HepG2 (cell line): Measurements from ENCODE around the gene PDZD4. TPM values are rescaled to one million over a fixed set of nuclear protein-coding genes. Genes with fewer than 3 reads are reported as not detected.
A peak's percentile ranks its signal among the peaks of the same experiment; 100 is the strongest.

Experiments
- ESRRA ChIP-seq: sonication (generic); formaldehyde crosslinking; IDR thresholded peaks from 2 replicates; pipeline ENCODE4 v1.5.1; 2020; ENCODE audit warnings: mild to moderate bottlenecking, low read depth, missing genetic modification reagents
- GABPA ChIP-seq, 2 experiments: IDR thresholded peaks; 2 replicates each; pipeline ENCODE4 v1.6.1; 2011 to 2016; ENCODE audit warnings: low read depth in 2 of 2, low read length in 1 of 2, missing biosample characterization in 1 of 2, missing genetic modification characterization in 1 of 2
- HDAC1 ChIP-seq: sonication (generic); formaldehyde crosslinking; IDR thresholded peaks from 2 replicates; pipeline ENCODE4 v1.5.1; 2020; ENCODE audit warnings: mild to moderate bottlenecking, missing genetic modification reagents
- HDAC6 ChIP-seq: fragments of 200-600 bp; sonication (generic); IDR thresholded peaks from 2 replicates; pipeline ENCODE4 v1.7.0; 2017; ENCODE audit warnings: mild to moderate bottlenecking, antibody characterized with exemption, low read length, low read depth
- NFKB2 ChIP-seq: sonication (generic); formaldehyde crosslinking; IDR thresholded peaks from 2 replicates; pipeline ENCODE4 v1.4.0; 2020; ENCODE audit warnings: missing genetic modification reagents, borderline replicate concordance
- REPIN1 ChIP-seq: sonication (generic); formaldehyde crosslinking; IDR thresholded peaks from 2 replicates; pipeline ENCODE4 v1.8.0; 2022; ENCODE audit warnings: missing genetic modification reagents, low read depth, mild to moderate bottlenecking, borderline replicate concordance
- SNAI1 ChIP-seq: sonication (generic); formaldehyde crosslinking; IDR thresholded peaks from 2 replicates; pipeline ENCODE4 v1.5.0; 2020; ENCODE audit warnings: mild to moderate bottlenecking, missing genetic modification reagents, borderline replicate concordance
- TAF1 ChIP-seq: sonication (generic); formaldehyde crosslinking; IDR thresholded peaks from 2 replicates; pipeline ENCODE4 v1.4.0; 2020; ENCODE audit warnings: missing genetic modification reagents
- TBX2 ChIP-seq: sonication (generic); formaldehyde crosslinking; IDR thresholded peaks from 2 replicates; pipeline ENCODE4 v1.5.0; 2020; ENCODE audit warnings: missing genetic modification reagents, mild to moderate bottlenecking, borderline replicate concordance
- ZBTB1 ChIP-seq: sonication (generic); formaldehyde crosslinking; IDR thresholded peaks from 2 replicates; pipeline ENCODE4 v1.4.0; 2020; ENCODE audit warnings: missing genetic modification reagents, borderline replicate concordance
- ZBTB38 ChIP-seq: sonication (generic); formaldehyde crosslinking; IDR thresholded peaks from 2 replicates; pipeline ENCODE4 v1.5.1; 2020; ENCODE audit warnings: mild to moderate bottlenecking, missing genetic modification reagents
- ZFX ChIP-seq: sonication (generic); formaldehyde crosslinking; IDR thresholded peaks from 2 replicates; pipeline ENCODE4 v1.4.0; 2020; ENCODE audit warnings: mild to moderate bottlenecking, low read depth, missing genetic modification reagents, moderate library complexity
- ZNF143 ChIP-seq: sonication (generic); formaldehyde crosslinking; IDR thresholded peaks from 2 replicates; pipeline ENCODE4 v1.4.0; 2020; ENCODE audit warnings: missing genetic modification reagents
- ZNF572 ChIP-seq: sonication (generic); formaldehyde crosslinking; IDR thresholded peaks from 2 replicates; pipeline ENCODE4 v1.5.1; 2020; ENCODE audit warnings: mild to moderate bottlenecking, missing genetic modification reagents
- ZNF598 ChIP-seq: sonication (generic); formaldehyde crosslinking; IDR thresholded peaks from 2 replicates; pipeline ENCODE4 v1.5.1; 2020; ENCODE audit warnings: mild to moderate bottlenecking, missing genetic modification reagents, borderline replicate concordance
- ZNF782 ChIP-seq: sonication (generic); formaldehyde crosslinking; IDR thresholded peaks from 2 replicates; pipeline ENCODE4 v1.4.0; 2020; ENCODE audit warnings: missing genetic modification reagents, mild to moderate bottlenecking, borderline replicate concordance
- polyA plus RNA-seq, 8 experiments: library from polyadenylated mRNA; depleted of rRNA in 3 of 8; stranded (reverse) in 7 of 8; unstranded in 1 of 8; fragments of >200 nt; fragmentation: Illumina TruSeq in 4 of 8; extraction: Trizol in 4 of 8; gene quantifications; 2 replicates each; pipeline versions ENCODE4 v1.2.1 to v1.2.3, GENCODE V29; 2011 to 2016; ENCODE audit warnings: low read depth in 4 of 8, missing spikeins in 1 of 8, mixed read lengths in 1 of 8; ENCODE audit not compliant: insufficient read depth in 1 of 8
- total RNA-seq, 5 experiments: library from RNA; depleted of rRNA; stranded (reverse); fragments of >200 nt; fragmentation: Illumina TruSeq; extraction: Trizol; gene quantifications; 2 replicates each; pipeline ENCODE4 v1.2.3, GENCODE V29; 2016; ENCODE audit warnings: low read depth in 1 of 5
- TF ChIP-seq, protein P1 (sequence below): sonication (generic); formaldehyde crosslinking; IDR thresholded peaks from 2 replicates; pipeline ENCODE4 v1.8.1; 2023; ENCODE audit warnings: mild to moderate bottlenecking, moderate library complexity, missing genetic modification reagents
- TF ChIP-seq, protein P2 (sequence below): sonication (generic); IDR thresholded peaks from 2 replicates; pipeline ENCODE4 v1.6.1; 2016; ENCODE audit warnings: low read depth, borderline replicate concordance
- TF ChIP-seq, protein P3 (sequence below): IDR thresholded peaks from 2 replicates; pipeline ENCODE4 v1.6.1; 2016; ENCODE audit warnings: missing compliant biosample characterization, missing genetic modification reagents, borderline replicate concordance
- TF ChIP-seq, protein P4 (sequence below): sonication (generic); formaldehyde crosslinking; IDR thresholded peaks from 2 replicates; pipeline ENCODE4 v1.4.0; 2020; ENCODE audit warnings: mild to moderate bottlenecking, missing genetic modification reagents
- TF ChIP-seq, protein P5 (sequence below): sonication (generic); formaldehyde crosslinking; IDR thresholded peaks from 2 replicates; pipeline ENCODE4 v1.8.0; 2022; ENCODE audit warnings: mild to moderate bottlenecking, missing genetic modification reagents, borderline replicate concordance

The PDZD4 gene
- total and polyA plus RNA-seq, 2 of the 13 experiments (the other 11 are each of a cell fraction or from before 2014, with no cell fraction given) = not detected

DNA sequence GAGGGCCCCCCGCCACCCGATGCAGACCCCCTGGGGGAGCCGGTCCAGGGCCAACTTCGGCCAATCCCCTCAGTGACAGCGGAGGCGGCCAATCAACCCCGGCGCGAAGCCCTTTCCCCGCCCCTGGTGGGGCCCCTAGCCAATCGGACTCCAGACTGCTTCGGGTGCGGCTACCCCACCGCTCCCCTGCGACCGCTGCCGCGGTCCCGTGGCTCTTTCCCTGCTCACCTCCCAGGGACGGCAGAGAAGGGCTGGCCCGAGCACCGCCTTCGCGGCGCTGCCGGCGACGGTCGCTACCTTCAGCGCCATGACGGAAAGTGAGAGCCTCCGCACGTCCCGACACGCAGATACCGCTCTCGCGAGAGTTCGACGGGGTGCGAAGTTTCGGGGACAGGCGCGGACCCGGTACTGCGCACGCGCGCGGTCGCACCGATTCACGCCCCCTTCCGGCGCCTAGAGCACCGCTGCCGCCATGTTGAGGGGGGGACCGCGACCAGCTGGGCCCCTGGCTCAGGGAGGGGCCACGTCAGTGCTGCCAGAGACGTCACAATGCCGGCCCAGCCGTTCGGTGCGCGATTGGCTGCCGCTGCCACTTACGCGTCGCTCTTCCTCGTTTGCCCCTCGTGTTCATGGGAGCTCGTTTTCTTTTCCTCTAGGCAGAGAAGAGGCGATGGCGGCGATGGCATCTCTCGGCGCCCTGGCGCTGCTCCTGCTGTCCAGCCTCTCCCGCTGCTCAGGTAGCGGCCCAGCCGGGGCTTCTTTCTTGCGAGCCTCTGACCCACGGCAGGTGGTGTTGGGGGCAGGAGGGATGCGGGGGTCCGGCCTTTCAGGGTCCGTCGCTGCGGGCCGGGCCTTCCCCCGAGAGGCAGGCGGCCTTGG is 36.1 kb downstream of the PDZD4 start, which contains the start of the genes IDH3G and SSR4 (continued):
- TF ChIP-seq, protein P1, sequence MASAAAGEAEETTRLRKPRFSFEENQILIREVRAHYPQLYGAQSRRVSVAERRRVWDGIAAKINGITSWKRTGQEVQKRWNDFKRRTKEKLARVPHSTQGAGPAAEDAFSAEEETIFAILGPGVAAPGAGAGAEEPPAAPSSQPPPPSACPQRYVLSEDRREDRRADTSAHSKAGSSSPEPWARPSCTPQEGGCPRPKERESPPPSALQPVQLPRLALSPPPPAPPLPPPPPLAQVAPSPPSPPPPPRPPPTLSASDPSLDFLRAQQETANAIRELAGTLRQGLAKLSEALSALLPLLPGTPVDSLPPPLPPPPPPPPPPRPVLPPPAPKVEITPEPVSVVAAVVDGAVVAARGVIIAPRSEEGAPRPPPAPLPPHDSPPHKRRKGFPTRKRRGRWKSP (CRISPR knock-in tag) = 0 out of 2 replicates have a peak, but pooled peaks have one; percentile 55
- TF ChIP-seq TBX2 (CRISPR knock-in tag) = peak; percentile 78; the same call in 1 of the 2 replicates
- peak; percentile 72 for TF ChIP-seq ZFX (CRISPR knock-in tag)
- TF ChIP-seq ZNF572 (CRISPR knock-in tag) = no peak
- no peak for TF ChIP-seq HDAC6
- no peak for TF ChIP-seq ZBTB1 (CRISPR knock-in tag)
- TF ChIP-seq TAF1 (CRISPR knock-in tag) = peak; percentile 67
- TF ChIP-seq ZBTB38 (CRISPR knock-in tag) = peak; percentile 14; the same call in 1 of the 2 replicates
- TF ChIP-seq, protein P2, sequence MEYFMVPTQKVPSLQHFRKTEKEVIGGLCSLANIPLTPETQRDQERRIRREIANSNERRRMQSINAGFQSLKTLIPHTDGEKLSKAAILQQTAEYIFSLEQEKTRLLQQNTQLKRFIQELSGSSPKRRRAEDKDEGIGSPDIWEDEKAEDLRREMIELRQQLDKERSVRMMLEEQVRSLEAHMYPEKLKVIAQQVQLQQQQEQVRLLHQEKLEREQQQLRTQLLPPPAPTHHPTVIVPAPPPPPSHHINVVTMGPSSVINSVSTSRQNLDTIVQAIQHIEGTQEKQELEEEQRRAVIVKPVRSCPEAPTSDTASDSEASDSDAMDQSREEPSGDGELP = peak; percentile 97
- TF ChIP-seq, protein P3, sequence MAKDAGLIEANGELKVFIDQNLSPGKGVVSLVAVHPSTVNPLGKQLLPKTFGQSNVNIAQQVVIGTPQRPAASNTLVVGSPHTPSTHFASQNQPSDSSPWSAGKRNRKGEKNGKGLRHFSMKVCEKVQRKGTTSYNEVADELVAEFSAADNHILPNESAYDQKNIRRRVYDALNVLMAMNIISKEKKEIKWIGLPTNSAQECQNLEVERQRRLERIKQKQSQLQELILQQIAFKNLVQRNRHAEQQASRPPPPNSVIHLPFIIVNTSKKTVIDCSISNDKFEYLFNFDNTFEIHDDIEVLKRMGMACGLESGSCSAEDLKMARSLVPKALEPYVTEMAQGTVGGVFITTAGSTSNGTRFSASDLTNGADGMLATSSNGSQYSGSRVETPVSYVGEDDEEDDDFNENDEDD (CRISPR knock-in tag) = peak; percentile 83
- no peak for TF ChIP-seq ZNF598 (CRISPR knock-in tag)
- TF ChIP-seq HDAC1 (CRISPR knock-in tag) = peak; percentile 75
- peak; percentile 74; the same call in 1 of the 2 replicates for TF ChIP-seq REPIN1 (CRISPR knock-in tag)
- TF ChIP-seq, protein P4, sequence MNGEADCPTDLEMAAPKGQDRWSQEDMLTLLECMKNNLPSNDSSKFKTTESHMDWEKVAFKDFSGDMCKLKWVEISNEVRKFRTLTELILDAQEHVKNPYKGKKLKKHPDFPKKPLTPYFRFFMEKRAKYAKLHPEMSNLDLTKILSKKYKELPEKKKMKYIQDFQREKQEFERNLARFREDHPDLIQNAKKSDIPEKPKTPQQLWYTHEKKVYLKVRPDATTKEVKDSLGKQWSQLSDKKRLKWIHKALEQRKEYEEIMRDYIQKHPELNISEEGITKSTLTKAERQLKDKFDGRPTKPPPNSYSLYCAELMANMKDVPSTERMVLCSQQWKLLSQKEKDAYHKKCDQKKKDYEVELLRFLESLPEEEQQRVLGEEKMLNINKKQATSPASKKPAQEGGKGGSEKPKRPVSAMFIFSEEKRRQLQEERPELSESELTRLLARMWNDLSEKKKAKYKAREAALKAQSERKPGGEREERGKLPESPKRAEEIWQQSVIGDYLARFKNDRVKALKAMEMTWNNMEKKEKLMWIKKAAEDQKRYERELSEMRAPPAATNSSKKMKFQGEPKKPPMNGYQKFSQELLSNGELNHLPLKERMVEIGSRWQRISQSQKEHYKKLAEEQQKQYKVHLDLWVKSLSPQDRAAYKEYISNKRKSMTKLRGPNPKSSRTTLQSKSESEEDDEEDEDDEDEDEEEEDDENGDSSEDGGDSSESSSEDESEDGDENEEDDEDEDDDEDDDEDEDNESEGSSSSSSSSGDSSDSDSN (CRISPR knock-in tag) = peak; percentile 61; the same call in 1 of the 2 replicates
- no peak for TF ChIP-seq ZNF782
- no peak for TF ChIP-seq GABPA (IDR thresholded peaks at IDR 0.05; ENCODE audit: low read depth, low read length)
- TF ChIP-seq GABPA (CRISPR knock-in tag; IDR thresholded peaks at IDR 0.05; ENCODE audit: low read depth) = peak; percentile 77
- no peak for TF ChIP-seq ESRRA (CRISPR knock-in tag)
- TF ChIP-seq ZNF143 (CRISPR knock-in tag) = peak; percentile 80
- TF ChIP-seq, protein P5, sequence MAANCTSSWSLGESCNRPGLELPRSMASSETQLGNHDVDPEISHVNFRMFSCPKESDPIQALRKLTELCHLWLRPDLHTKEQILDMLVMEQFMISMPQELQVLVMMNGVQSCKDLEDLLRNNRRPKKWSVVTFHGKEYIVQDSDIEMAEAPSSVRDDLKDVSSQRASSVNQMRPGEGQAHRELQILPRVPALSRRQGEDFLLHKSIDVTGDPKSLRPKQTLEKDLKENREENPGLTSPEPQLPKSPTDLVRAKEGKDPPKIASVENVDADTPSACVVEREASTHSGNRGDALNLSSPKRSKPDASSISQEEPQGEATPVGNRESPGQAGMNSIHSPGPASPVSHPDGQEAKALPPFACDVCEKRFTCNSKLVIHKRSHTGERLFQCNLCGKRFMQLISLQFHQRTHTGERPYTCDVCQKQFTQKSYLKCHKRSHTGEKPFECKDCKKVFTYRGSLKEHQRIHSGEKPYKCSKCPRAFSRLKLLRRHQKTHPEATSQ = 0 out of 2 replicates have a peak, but pooled peaks have one; percentile 51
- TF ChIP-seq NFKB2 (CRISPR knock-in tag) = no peak
- TF ChIP-seq SNAI1 (CRISPR knock-in tag) = 0 out of 2 replicates have a peak, but pooled peaks have one; percentile 25
